Umbilical cord (tissue), 2 donors: ENCODE measurements around the gene RAX. TPM values are rescaled to one million over a fixed set of nuclear protein-coding genes. Genes with fewer than 3 reads are reported as not detected.
A peak's percentile ranks its signal among the peaks of the same experiment; 100 is the strongest.
"Not testable (repeated sequence)": the region's sequence is repeated elsewhere in the genome, so short reads cannot be mapped to it uniquely, and the experiment has no call there.

ENCODE experiments used
- DNase-seq: peaks from one replicate; pipeline ENCODE4 v3.0.0-alpha.2; 2015; ENCODE audit warnings: low spot score
- total RNA-seq: library from RNA; depleted of rRNA; stranded (reverse); fragments of >200 nt; gene quantifications from one replicate; pipeline ENCODE4 v1.2.3, GENCODE V29; 2014; ENCODE audit warnings: low replicate concordance; ENCODE audit not compliant: insufficient read depth

RAX gene
- total RNA-seq, 1 donor from 2014 or later, result 3.4 TPM

DNA sequence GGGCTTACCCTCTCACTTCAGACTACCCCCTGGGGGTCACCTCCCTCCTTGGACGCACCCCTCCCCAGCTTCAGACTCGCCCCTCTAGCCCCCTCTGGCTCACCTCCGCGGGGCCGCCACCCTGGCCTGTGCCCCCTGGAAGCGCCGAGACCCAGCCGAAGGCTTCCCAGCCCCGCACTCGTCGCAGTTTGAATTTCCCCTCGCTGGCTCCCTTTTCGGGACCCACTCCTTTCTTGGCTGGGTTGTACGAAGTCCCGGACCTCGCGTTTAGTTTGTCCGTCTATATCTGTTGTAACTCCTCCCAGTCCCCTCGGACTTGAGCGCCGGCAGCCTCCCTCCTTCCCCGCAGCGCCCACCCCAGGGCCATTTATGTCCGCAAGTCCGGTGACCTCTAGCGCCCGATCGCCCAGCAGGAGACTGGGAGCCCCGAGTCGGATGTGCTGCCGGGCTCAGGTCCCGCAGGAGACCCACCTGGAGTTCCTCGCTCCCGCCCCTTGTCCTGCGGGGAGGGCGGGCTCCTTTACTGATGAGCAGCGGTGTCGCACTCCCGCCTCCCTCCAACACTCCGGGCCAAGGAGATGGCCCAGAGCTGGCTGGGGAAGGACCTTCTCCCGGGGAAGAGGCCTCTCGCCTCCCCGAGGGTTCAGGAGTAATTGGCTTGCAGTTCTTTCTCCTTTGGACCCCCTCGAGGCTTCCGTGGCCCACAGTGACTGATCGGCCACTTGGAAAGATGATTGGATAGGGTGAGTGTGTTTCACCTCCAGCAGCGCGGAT lies 692 bp upstream of the RAX start:
- DNase-seq, result no peak

DNA sequence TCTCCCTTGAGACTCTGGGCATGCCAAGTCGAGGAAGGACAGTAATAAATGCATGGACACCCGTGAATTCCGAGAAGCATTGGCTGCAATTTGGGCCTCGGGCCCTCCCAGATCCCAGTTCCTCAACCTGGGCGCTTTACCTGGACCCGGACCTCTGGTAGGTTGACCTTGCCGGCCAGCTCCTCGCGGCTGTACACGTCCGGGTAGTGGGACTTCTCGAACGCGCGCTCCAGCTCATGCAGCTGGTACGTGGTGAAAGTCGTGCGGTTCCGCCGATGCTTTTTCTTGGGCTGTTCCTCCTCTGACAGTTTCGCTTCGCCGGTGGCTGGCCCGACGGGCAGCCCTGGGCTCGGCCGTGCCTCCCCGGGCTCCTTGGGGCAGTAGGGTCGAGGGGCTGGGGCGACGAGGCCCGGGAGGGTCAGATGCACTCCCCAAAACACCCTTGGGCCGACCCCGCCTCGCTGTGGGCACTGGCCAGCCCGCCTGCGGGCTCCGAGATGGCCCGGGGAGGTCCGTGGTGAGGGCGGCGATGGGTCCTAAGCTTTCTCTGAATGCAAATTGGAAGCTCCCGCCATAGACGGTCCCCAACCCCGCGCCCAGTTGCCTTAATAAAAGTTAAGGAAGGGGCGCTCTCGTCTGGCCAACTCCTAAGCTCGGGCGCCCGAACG lies 899 bp downstream of the RAX start:
- DNase-seq, result no peak

DNA sequence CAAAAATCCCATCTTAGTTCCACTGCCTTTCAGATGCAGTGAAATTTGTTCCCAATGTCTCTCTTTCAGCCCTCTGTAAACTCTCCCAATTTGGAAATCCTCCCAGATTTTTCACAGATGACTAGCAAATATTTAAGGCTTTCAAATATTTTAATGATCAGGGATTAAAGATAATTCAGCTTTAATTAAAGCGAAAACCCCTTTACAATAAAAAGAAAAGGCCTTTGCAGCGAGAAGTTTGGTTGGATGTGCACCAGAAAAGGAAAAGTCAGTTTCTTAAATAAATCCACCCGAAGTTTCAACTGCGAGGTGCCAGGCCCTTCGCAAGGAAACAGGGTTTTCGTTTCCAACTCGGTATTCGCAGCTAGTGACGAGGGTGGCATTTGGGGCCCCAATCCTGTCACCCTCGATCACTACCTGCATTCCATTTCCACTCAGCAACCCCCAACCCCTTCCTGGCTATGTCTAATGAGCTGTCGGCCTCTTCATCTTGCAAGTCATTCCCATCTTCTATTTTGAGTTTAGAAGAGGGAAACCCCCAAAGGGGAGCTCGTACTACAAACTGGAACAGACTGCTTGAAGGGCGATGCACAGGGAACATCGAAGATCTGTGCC lies 1.5 kb downstream of the RAX start:
- DNase-seq, result no peak

DNA sequence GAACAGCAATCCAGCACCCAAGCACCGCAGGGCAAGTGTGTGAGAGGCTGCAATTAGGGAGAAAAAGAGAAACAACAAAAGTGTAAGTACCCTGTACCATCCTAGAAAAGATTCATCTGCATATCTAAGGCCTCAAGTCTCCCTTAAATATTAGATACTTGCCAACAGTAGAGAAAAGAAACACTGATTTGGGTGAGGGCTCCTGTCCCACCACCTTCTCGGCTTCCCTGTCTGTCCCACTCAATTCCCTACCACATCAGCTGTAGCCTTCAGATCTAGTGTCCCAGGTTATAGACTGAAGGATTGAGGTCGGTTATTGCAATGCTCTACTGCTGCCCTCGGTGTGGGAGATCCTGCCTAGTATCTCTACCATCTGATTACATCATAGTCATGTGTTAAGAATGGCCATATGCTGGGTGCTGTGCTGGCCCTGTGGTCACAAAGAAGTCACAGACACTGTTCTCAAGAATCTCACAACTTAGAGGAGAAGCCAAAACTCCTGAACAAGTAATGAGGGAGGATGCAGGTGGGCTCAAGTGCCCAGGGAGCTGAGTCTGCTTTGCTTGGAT lies 2.5 kb downstream of the RAX start:
- DNase-seq, result no peak

DNA sequence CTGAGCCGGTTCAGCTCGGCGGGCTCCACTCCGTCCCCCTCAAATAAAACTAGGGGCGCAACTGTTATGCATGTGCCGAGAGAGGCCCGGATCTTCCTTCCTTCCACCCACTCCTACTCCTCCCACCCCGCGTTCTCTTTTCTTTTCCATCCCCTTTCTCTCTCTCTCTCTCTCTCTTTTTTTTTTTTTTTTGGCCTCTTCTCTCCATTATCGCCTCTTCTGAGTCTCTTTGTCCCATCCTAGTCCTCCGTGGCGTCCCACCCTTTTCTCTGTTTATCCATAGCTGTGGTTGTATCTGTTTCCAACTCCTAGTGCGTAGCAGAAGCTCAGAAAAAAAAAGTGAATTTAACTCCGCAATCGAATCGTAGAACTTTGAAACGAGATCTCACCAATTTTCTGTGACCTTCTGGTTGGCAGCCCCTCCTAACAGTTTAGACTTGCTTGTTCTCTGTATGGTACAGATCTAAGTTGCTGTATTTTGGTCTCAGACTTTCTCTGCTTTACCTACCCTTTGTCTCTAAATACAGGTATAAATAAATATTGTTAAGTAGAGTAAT lies 3.6 kb downstream of the RAX start:
- DNase-seq, result no peak

DNA sequence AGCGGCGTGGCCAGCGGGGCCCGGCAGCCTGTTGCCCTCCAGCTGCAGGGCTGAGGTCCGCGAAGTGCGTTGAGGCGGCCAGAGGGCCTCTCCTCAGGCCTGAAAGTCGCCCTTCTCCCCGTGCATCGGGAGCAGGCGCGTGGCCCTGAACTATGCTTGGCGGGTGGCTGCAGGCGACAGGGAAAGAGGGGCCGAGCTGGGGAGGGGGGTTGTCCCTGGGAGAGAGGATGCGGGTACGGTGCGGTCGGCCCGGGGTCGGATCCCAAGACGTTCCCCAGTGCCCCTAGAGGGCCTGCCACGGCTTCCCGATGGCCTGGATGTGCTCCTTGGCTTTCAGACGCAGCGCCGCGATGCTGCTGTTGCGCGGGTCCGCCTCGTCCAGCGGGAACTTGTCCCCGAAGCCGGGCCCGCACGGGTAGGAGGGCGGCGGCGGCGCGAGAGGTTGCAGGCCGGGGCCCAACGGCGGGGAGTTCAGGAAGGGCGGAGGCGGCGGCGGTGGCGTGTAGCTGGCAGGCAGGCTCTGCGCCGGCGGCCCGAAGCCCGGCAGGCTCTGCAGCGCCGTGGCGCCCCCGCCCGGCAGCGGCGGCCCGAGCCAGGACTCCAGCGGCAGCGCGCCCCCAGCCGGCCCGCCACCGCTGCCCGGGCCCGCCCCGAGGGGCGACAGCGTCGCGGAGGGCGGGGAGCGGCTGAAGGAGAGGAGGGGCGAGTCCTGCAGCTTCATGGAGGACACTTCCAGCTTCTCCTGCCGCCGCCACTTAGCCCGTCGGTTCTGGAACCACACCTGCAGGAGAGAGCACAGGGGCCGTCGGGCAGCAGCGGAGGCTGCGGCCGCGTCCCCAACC lies 4.3 kb downstream of the RAX start:
- peak; percentile 28 for DNase-seq

DNA sequence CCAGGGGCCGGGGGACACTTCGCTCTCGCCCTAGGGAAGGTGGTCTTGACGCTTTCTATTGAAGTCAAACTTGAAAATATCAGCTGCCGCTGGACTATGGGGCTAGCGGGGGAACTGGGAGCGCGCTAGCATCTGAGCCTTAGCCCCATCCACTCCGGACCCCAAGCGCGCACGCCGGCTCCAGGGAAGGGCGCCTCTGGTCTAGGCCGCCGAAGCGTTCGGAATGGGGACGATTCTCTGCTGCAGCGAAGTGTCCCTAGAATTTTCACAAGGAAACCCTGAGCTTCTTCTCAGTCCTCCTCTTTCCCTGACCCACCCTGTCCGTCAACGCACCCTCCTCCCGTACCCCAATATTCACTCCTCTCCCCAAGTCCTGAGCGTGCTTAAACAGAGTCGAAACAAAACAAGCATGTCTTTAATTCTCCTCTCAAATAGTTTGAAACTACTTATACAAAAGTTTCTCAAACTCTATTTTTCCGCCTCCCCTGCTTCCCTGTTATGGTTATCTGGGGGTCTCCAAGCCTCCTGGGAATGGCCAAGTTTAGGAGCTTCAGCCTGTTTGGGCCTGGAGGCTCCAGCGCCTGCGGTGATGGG lies 5.0 kb downstream of the RAX start:
- no peak for DNase-seq

DNA sequence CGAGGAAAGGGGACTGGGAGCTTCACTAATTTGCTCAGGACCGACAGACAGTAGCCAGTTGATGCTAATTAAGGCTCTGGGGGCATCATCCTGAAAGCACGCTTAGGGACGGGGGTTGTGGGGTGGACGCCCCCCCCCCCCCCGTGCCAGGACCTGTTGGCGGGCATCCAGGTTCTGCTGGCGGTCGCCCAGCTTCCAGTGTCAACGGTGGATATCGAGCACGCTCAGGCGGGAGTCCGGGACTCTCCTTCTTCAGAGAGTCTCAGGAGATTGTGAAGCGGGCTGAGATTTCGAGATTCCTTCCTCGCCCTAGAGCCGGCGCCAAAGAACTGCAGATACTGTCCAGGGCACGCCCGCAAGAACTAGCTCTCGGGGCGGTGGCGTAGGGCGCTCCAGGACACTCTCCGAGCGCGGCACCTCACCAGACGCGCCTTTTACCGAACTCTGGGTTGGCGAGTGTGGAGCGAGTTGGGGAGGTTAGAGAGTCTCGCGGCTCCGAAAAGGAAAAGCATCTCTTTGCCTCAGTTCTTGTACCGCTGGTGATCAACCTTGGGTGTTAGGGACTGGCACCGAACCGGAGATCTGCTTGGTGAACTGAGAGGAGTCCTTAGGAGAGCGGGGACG lies 5.6 kb downstream of the RAX start:
- DNase-seq, result peak; percentile 21

DNA sequence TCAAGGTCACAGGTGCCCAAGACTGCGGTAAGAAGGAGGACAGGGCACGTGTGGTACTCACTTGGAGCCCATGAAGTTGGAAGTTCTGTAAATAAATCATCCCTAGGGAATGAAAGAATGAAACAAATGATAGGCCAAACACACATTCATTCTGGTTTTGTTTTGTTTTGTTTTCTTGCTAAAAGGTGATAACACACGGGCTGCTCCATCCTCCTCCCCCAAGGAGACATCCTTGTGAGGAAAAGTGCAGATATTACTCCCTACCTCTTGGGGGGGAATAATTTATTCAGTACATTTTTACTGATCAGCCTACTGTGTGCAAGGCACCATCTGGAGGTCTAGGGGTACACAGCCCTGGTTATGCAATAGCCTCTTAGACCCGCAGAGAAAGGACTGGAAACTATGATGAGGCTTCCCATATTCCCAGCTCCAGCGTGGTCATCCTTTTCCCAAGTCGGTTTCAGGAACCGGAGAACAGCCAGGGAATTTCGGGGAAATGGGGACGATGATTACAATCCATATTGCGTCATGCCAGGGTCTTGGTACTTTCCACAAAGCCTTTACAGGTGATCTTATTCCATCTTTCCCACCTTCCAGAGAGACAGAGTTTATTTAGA lies 6.3 kb downstream of the RAX start:
- DNase-seq, result no peak

DNA sequence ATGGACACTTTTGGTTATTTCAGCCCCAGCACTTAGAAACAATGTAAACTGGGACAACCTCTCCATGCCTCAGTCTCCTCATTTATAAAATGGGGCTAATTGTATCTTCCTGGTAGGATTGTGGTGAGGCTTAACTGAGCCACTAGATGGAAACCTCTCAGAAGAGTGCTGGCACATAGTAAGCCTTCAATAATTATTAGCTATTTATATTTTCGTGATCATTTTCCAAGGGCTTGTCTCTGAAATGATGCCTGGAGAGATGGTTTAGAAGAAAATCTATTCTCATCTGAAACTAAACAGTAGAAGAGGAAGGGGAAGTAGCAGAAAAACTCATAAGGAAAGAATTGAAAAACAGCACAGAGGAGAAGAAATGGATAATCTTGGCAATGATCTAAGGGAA lies 6.8 kb downstream of the RAX start:
- DNase-seq, result no peak

DNA sequence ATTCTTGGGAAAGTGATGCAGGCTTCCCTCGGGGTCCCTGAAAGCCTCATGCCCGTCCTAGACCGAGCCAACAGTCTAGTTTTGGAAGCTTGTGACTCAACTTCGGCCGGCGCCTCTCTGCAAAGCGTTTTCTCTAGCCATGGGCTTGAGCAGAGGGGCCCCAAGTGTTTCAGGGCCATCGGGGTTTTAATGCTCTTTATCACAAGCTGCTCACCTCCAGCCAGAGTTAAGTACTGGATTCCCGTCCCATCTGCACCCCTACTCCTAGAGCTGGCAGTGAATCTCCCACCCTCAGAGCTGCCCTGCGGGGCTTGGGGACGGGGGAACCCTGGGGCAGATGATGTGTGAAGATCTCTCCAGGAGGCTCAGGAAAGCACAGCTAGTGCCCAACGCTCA lies 7.3 kb downstream of the RAX start:
- DNase-seq, result no peak

DNA sequence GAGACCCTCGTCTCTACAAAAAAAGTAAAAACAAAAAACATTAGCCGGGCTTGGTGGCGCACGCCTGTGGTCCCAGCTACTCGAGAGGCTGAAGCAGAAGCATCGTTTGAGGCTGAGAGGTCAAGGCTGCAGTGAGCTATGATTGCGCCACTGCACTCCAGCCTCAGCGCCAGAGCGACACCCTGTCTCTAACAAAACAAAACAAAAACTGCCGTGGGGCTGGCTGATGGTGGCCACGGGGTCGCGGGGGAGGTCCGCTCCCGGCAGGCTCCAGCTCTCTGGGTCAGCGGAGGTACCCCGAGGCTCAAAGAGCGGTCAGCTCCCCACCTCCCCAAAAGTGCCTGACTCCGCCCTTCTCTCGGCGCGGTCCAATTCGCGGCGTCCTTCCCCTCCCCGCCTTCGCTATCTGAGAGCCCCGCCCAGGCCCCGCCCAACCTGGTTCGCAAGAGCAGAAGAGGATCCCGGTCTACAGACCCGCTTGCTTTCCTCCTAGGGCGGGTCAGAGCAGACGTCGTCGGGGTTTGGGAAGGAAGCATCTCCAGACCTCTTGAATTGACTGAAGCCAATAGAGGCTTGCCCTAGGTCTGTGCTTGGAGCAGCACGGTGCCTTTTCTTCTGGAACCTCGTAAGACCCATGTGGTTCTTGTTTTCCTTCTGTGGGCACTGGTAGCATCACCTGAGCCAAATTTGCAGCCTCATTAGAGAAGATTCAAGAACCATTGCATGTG lies 7.8 kb downstream of the RAX start:
- no peak for DNase-seq

DNA sequence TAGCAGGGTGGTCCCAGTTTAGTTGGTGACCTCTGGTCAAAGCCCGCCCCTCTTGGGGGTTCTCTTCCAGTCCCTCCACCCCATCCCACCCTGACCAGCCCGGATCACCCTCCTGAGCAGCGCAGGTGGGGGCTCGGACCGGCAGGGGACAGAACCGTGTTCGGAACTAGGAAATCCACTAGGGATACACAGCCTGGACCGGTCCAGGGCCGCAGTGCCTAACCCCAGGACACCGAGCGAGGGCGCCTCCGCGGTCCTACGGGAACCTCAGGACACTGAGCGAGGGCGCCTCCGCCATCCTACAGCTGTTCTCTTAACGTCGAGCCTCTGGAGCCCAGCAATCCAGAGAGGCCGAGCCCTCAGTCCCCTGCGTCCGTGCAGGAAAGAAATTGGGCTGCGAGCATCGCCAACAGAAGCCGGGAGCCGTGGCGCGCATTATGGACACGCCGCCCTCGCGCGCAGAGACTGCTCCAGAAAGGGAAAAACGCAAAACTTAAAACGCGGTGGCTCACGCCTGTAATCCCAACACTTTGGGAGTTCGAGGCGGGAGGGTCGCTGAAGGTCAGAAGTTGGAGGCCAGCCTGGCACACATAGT lies 8.5 kb downstream of the RAX start:
- DNase-seq, result no peak

DNA sequence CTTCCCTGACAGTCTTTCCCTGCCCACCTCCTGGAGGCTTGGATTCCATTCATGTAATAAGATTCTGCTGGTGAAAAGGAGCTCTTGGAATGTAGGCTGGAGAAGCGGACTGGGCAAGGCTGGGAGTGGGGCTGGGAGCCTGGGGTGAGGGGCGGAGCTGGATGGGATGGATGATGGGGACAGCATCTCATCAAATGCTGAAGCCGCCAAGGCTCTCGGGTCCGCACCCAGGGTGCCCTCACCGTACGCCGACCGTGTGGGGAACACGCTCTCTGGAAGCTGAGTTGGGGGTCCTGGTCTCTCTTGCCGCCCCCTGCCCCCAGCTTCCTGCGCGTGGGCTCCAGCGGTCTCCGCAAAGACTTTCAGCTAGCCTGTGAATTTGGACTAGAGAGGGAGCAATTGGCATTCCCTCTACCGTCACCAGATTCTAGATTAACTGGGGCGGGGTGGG lies 9.1 kb downstream of the RAX start:
- no peak for DNase-seq

DNA sequence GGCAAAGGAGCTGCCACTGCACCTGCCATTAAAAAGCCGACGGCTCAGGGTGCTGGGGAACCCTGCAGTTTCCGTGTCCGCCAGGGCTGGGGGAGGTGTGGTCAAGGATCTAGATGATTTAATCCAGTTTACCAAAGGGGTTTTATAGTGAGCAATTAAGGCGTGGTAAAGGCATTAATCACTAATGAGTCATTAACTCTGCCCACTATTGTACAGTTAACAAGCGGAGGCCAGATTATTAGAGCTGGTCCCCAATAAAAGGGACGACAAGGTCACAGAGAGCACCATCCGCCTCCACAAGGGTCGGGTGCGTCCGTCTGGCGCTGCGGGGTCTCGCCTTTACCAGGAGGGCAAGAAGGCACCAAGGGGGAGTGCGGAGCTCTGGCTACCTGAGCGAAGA lies 9.6 kb downstream of the RAX start:
- no peak for DNase-seq

DNA sequence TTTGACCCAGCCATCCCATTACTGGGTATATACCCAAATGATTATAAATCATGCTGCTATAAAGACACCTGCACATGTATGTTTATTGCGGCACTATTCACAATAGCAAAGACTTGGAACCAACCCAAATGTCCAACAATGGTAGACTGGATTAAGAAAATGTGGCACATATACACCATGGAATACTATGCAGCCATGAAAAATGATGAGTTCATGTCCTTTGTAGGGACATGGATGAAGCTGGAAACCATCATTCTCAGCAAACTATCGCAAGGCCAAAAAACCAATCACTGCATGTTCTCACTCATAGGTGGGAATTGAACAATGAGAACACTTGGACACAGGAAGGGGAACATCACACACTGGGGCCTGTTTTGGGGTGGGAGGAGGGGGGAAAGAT lies 11.0 kb downstream of the RAX start:
- DNase-seq, result not testable (repeated sequence)

DNA sequence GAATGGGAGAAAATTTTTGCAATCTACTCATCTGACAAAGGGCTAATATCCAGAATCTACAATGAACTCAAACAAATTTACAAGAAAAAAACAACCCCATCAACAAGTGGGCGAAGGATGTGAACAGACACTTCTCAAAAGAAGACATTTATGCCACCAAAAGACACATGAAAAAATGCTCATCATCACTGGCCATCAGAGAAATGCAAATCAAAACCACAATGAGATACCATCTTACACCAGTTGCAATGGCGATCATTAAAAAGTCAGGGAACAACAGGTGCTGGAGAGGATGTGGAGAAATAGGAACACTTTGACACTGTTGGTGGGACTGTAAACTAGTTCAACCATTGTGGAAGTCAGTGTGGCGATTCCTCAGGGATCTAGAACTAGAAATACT lies 11.4 kb downstream of the RAX start:
- DNase-seq, result not testable (repeated sequence)

DNA sequence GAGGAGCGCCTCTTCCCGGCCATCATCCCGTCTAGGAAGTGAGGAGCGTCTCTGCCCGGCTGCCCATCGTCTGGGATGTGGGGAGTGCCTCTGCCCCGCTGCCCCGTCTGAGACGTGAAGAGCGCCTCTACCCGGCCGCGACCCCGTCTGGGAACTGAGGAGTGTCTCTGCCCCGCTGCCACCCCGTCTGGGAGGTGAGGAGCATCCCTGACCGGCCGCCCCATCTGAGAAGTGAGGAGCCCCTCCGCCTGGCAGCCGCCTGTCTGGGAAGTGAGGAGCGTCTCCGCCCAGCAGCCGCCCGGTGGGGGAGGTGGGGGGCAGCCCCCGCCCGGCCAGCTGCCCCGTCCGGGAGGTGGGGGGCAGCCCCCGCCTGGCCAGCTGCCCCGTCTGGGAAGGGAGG lies 17.8 kb downstream of the RAX start:
- DNase-seq, result not testable (repeated sequence)
